Measurements from ENCODE around the gene GADD45A.
A peak's percentile ranks its signal among the peaks of the same experiment; 100 is the strongest.

Gene GADD45A

GRCh38 chr1:67683316-67683715 is 1.7 kb upstream of the GADD45A start:
- H3K27me3 ChIP-seq (replicated peaks), result no peaks in the 10 kb centered on the region
- in situ Hi-C loops (cut with HindIII; ENCODE audit: low pct_ligation_motif_present, low sequenced_read_pairs), result loop anchor here (25.0 kb wide), 1 partner anchor 146 kb away; no protein-coding TSS in a partner anchor
- H3K27ac ChIP-seq, result peak overlapping the region; percentile 92
- H3K36me3 ChIP-seq (replicated peaks), result peaks cover 24% of the 10 kb centered on the region
- TF ChIP-seq, protein P1, sequence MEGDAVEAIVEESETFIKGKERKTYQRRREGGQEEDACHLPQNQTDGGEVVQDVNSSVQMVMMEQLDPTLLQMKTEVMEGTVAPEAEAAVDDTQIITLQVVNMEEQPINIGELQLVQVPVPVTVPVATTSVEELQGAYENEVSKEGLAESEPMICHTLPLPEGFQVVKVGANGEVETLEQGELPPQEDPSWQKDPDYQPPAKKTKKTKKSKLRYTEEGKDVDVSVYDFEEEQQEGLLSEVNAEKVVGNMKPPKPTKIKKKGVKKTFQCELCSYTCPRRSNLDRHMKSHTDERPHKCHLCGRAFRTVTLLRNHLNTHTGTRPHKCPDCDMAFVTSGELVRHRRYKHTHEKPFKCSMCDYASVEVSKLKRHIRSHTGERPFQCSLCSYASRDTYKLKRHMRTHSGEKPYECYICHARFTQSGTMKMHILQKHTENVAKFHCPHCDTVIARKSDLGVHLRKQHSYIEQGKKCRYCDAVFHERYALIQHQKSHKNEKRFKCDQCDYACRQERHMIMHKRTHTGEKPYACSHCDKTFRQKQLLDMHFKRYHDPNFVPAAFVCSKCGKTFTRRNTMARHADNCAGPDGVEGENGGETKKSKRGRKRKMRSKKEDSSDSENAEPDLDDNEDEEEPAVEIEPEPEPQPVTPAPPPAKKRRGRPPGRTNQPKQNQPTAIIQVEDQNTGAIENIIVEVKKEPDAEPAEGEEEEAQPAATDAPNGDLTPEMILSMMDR (IDR thresholded peaks at IDR 0.05; ENCODE audit: low read depth, low read length, missing control alignments), result no peak
- H3K4me3 ChIP-seq (ENCODE audit: low read depth, low read length), result no peak overlapping the region
- DNase-seq, result peak; percentile 57

DNA sequence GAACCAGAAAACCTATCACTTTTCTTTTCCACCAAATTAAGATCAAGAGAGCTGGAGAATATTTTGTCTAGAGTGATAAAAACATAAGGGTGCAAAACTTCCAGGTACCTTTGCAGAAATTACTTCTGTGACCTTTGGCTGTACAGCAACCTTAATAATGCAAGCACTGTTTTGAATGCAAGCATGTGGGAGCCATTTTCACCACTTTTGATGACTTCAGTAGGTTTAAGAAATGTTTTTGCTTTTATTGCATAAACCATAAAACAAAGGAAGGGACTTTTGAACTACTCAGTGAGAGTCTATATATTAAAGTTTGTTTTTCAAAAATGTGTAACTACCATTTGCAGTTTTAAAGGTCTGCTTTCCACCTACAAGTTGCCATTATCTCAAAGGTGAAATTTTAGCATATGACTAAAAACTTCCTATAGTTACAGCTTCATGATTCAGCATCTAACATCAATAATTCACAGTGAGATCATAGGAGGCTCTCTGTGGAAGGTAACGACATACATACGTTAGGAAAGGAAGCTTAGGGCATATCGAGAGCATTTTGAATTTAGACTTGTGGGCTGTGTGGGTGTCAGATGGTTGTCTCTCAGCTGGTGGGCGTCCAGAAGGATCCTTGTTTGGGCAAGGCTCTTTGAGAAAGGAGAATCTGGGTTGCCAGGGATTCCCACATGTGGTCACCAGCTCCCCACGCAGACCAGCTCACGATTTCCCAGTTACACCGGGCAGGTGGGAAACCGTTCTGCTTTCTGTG is 1.1 kb upstream of the GADD45A start:
- H3K27me3 ChIP-seq (replicated peaks), result no peaks in the 10 kb centered on the region
- TF ChIP-seq, protein P1 (IDR thresholded peaks at IDR 0.05; ENCODE audit: low read depth, low read length, missing control alignments), result no peak
- peaks cover 31% of the 10 kb centered on the region for H3K36me3 ChIP-seq (replicated peaks)
- H3K4me3 ChIP-seq (ENCODE audit: low read depth, low read length), result peak overlapping the region; percentile 46
- DNase-seq, result peak; percentile 41
- H3K27ac ChIP-seq, result peak overlapping the region; percentile 92
- in situ Hi-C loops (cut with HindIII; ENCODE audit: low pct_ligation_motif_present, low sequenced_read_pairs), result loop anchor here (25.0 kb wide), 1 partner anchor 147 kb away; no protein-coding TSS in a partner anchor

DNA sequence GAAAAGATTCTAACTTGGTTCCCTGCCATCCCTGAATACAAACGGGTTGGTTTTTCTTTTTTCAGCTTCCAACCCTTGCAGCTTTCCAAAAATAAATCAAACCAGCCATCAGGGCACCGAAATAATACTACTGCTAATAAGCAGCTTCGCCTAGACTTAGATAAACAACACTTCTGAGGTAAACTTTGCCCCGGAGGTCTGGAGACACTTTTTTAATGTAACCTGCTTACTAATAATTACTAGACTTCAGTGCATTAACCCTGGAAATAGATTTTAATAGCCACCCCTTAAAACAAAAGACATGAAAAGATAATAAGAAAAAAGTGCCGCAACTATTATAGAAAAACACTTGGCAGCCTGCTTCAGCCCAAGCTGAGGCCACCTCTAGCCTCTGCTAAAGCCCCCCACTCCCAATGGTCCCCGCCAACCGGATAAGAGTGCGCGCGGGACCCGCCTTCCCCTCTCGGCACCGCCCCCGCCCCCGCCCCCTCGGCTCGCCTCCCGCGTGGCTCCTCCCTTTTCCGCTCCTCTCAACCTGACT is 405 bp upstream of the GADD45A start:
- TF ChIP-seq, protein P1 (IDR thresholded peaks at IDR 0.05; ENCODE audit: low read depth, low read length, missing control alignments), result no peak
- H3K27ac ChIP-seq, result peak overlapping the region; percentile 92
- peaks cover 34% of the 10 kb centered on the region for H3K36me3 ChIP-seq (replicated peaks)
- in situ Hi-C loops (cut with HindIII; ENCODE audit: low pct_ligation_motif_present, low sequenced_read_pairs), result loop anchor here (25.0 kb wide), 1 partner anchor 147 kb away; no protein-coding TSS in a partner anchor
- H3K27me3 ChIP-seq (replicated peaks), result no peaks in the 10 kb centered on the region
- peak overlapping the region; percentile 94 for H3K4me3 ChIP-seq (ENCODE audit: low read depth, low read length)
- no peak for DNase-seq

GRCh38 chr1:67685558-67686266 is 711 bp downstream of the GADD45A start:
- H3K27me3 ChIP-seq (replicated peaks), result no peaks in the 10 kb centered on the region
- peak overlapping the region; percentile 94 for H3K4me3 ChIP-seq (ENCODE audit: low read depth, low read length)
- H3K36me3 ChIP-seq (replicated peaks), result peaks cover 34% of the 10 kb centered on the region
- TF ChIP-seq, protein P1 (IDR thresholded peaks at IDR 0.05; ENCODE audit: low read depth, low read length, missing control alignments), result no peak
- H3K27ac ChIP-seq, result peak overlapping the region; percentile 90
- in situ Hi-C loops (cut with HindIII; ENCODE audit: low pct_ligation_motif_present, low sequenced_read_pairs), result loop anchor here (25.0 kb wide), 1 partner anchor 148 kb away; no protein-coding TSS in a partner anchor
- peak; percentile 39 for DNase-seq

- peak; percentile 95 for DNase-seq
- Histone ChIP-seq H3K27ac (peak overlapping the region; percentile 90), H3K36me3 (replicated peaks) (peaks cover 34% of the 10 kb centered on the region), H3K4me3 (ENCODE audit: low read depth, low read length) (peak overlapping the region; percentile 94), H3K27me3 (replicated peaks) (no peaks in the 10 kb centered on the region)
- in situ Hi-C loops (cut with HindIII; ENCODE audit: low pct_ligation_motif_present, low sequenced_read_pairs), result loop anchor here (25.0 kb wide), 1 partner anchor 149 kb away; no protein-coding TSS in a partner anchor
- TF ChIP-seq, protein P1 (IDR thresholded peaks at IDR 0.05; ENCODE audit: low read depth, low read length, missing control alignments), result no peak
These were observed 1.5 kb downstream of the GADD45A start for GRCh38 chr1:67686267-67687197.

All from brain microvascular endothelial cell (primary cell).